Peyer's patch (tissue), 4 donors: ENCODE measurements around the gene PHF3.

Experiments used
- CTCF ChIP-seq, 6 experiments: fragments of 450-650 bp in 4 of 6; fragments of 200-600 bp in 2 of 6; sonication (generic) in 1 of 6; IDR thresholded peaks; one replicate each; pipeline ENCODE4 v1.5.1; 2017 to 2019; ENCODE audit warnings: antibody characterized with exemption in 6 of 6, mild to moderate bottlenecking in 3 of 6, moderate library complexity in 1 of 6
- POLR2A ChIP-seq, 2 donors: fragments of 450-650 bp; IDR thresholded peaks; one replicate each; pipeline ENCODE4 v1.5.1; 2017; ENCODE audit warnings: antibody characterized with exemption in 2 of 2, mild to moderate bottlenecking in 2 of 2, moderate library complexity in 2 of 2

- TF ChIP-seq POLR2A (IDR thresholded peaks at IDR 0.05) (no peak), CTCF (IDR thresholded peaks at IDR 0.05) (no peak)
These were observed 99.3 kb downstream of the PHF3 start for GRCh38 chr6:63734923-63735322.
